Stimulated activated naive B cell treated with anti-CD40 and anti-IgM and Interleukin-4, amounts not matched to agents 10 μg/mL and 1 μg/mL and 100 μg/mL, for 72 hours (primary cell): ENCODE measurements around the gene RPS14.

Source experiments
- ATAC-seq, 2 donors: fragments of 150-1000 bp; cut with Tn5 transposase; replicated peaks; 2 replicates each; pipeline ENCODE4 v1.10.0; 2021; ENCODE audit warnings: moderate library complexity in 1 of 2
- DNase-seq: peaks from one replicate; pipeline ENCODE4 v3.0.0; 2021
- H3K27ac Mint-ChIP-seq: one replicate; pipeline ENCODE4 v1.8.0; 2022; ENCODE audit warnings: mild to moderate bottlenecking, mixed read lengths
- H3K27me3 Mint-ChIP-seq, 2 donors: one replicate each; pipeline ENCODE4 v1.8.0; 2022; ENCODE audit warnings: mixed read lengths in 2 of 2
- H3K36me3 Mint-ChIP-seq, 2 donors: one replicate each; pipeline ENCODE4 v1.8.0; 2022; ENCODE audit warnings: mixed read lengths in 2 of 2, mild to moderate bottlenecking in 1 of 2
- H3K4me1 Mint-ChIP-seq, 2 donors: one replicate each; pipeline ENCODE4 v1.8.0; 2022; ENCODE audit warnings: mixed read lengths in 2 of 2, mild to moderate bottlenecking in 1 of 2
- H3K4me3 Mint-ChIP-seq, 2 donors: one replicate each; pipeline ENCODE4 v1.8.0; 2022; ENCODE audit warnings: mild to moderate bottlenecking in 2 of 2, mixed read lengths in 2 of 2, moderate library complexity in 1 of 2
- H3K9me3 Mint-ChIP-seq, 2 donors: one replicate each; pipeline ENCODE4 v1.8.0; 2022; ENCODE audit warnings: mixed read lengths in 2 of 2, mild to moderate bottlenecking in 1 of 2

RPS14 gene

GRCh38 chr5:150444770-150445169 is 4.8 kb downstream of the RPS14 start:
- Mint-ChIP-seq H3K36me3 (peaks cover 62 to 80% of the 10 kb centered on the region in 2 donors), H3K4me3 (no peak overlapping the region), H3K4me1 (peaks cover 32 to 48% of the 10 kb centered on the region in 2 donors), H3K27me3 (no peaks in the 10 kb centered on the region), H3K9me3 (no peaks in the 10 kb centered on the region), H3K27ac (no peak overlapping the region)
- DNase-seq, result no peak
- no peak for ATAC-seq

GRCh38 chr5:150443242-150444075 is 6.1 kb downstream of the RPS14 start:
- Mint-ChIP-seq H3K36me3 (peaks cover 50 to 67% of the 10 kb centered on the region in 2 donors), H3K4me3 (peak overlapping the region in 1 of 2 donors; percentile 4)
- peak; percentile 30 to 38 for ATAC-seq

GRCh38 chr5:150442699-150443080 is 6.8 kb downstream of the RPS14 start:
- H3K36me3 Mint-ChIP-seq, result peaks cover 43 to 59% of the 10 kb centered on the region in 2 donors
- ATAC-seq, result no peak
- H3K27me3 Mint-ChIP-seq, result no peaks in the 10 kb centered on the region
- DNase-seq, result no peak
- H3K9me3 Mint-ChIP-seq, result no peaks in the 10 kb centered on the region
- peaks cover 22 to 35% of the 10 kb centered on the region in 2 donors for H3K4me1 Mint-ChIP-seq
- peak overlapping the region; percentile 65 for H3K27ac Mint-ChIP-seq
- H3K4me3 Mint-ChIP-seq, result no peak overlapping the region

More at GRCh38 chr5:150443242-150444075, 6.1 kb downstream of the RPS14 start:
- peak overlapping the region; percentile 60 for H3K27ac Mint-ChIP-seq
- no peaks in the 10 kb centered on the region for H3K27me3 Mint-ChIP-seq
- DNase-seq, result no peak
- H3K4me1 Mint-ChIP-seq, result peaks cover 29 to 43% of the 10 kb centered on the region in 2 donors
- no peaks in the 10 kb centered on the region for H3K9me3 Mint-ChIP-seq

- Mint-ChIP-seq H3K27me3 (no peaks in the 10 kb centered on the region), H3K4me3 (no peak overlapping the region), H3K9me3 (no peaks in the 10 kb centered on the region), H3K4me1 (peaks cover 18 to 29% of the 10 kb centered on the region in 2 donors), H3K27ac (peak overlapping the region; percentile 68), H3K36me3 (peaks cover 36 to 53% of the 10 kb centered on the region in 2 donors)
- DNase-seq (no peak), ATAC-seq (peak in 1 of 2 donors; percentile 14)
These were observed 7.5 kb downstream of the RPS14 start for GRCh38 chr5:150441813-150442698.

- Mint-ChIP-seq H3K9me3 (no peaks in the 10 kb centered on the region), H3K4me1 (peaks cover 13 to 27% of the 10 kb centered on the region in 2 donors), H3K27me3 (no peaks in the 10 kb centered on the region), H3K36me3 (peaks cover 28 to 44% of the 10 kb centered on the region in 2 donors), H3K27ac (peak overlapping the region; percentile 68), H3K4me3 (no peak overlapping the region)
- ATAC-seq (no peak), DNase-seq (no peak)
These were observed 8.4 kb downstream of the RPS14 start for GRCh38 chr5:150440948-150441812.

GRCh38 chr5:150438873-150439546 is 10.5 kb downstream of the RPS14 start:
- Mint-ChIP-seq H3K27ac (no peak overlapping the region), H3K4me3 (no peak overlapping the region), H3K36me3 (peaks cover 16 to 27% of the 10 kb centered on the region in 2 donors), H3K27me3 (no peaks in the 10 kb centered on the region), H3K4me1 (peaks cover 13 to 24% of the 10 kb centered on the region in 2 donors), H3K9me3 (no peaks in the 10 kb centered on the region)
- DNase-seq, result no peak
- ATAC-seq, result no peak

GRCh38 chr5:150436141-150436680 is 13.3 kb downstream of the RPS14 start:
- DNase-seq (peak; percentile 88), ATAC-seq (peak; percentile 95)
- H3K4me1 Mint-ChIP-seq, result peaks cover 13 to 33% of the 10 kb centered on the region in 2 donors
- H3K36me3 Mint-ChIP-seq, result peaks cover 4 to 8% of the 10 kb centered on the region in 2 donors
- H3K27me3 Mint-ChIP-seq, result no peaks in the 10 kb centered on the region
- H3K27ac Mint-ChIP-seq, result peak overlapping the region; percentile 96
- H3K9me3 Mint-ChIP-seq, result no peaks in the 10 kb centered on the region
- H3K4me3 Mint-ChIP-seq, result peak overlapping the region; percentile 51 to 76

- Mint-ChIP-seq H3K4me3 (no peak overlapping the region), H3K27ac (peak overlapping the region; percentile 42)
These were observed 15.1 kb downstream of the RPS14 start for GRCh38 chr5:150434464-150434863.

GRCh38 chr5:150431574-150431973 is 18.0 kb downstream of the RPS14 start:
- no peak for DNase-seq
- H3K27me3 Mint-ChIP-seq, result no peaks in the 10 kb centered on the region
- H3K27ac Mint-ChIP-seq, result peak overlapping the region; percentile 48
- ATAC-seq, result no peak
- H3K9me3 Mint-ChIP-seq, result peaks cover 0 to 1% of the 10 kb centered on the region in 2 donors
- H3K4me3 Mint-ChIP-seq, result no peak overlapping the region
- H3K4me1 Mint-ChIP-seq, result peaks cover 46 to 66% of the 10 kb centered on the region in 2 donors
- peaks cover 0 to 3% of the 10 kb centered on the region in 2 donors for H3K36me3 Mint-ChIP-seq

More at GRCh38 chr5:150434464-150434863, 15.1 kb downstream of the RPS14 start:
- H3K36me3 Mint-ChIP-seq, result peaks cover 0 to 3% of the 10 kb centered on the region in 2 donors
- no peak for ATAC-seq
- H3K27me3 Mint-ChIP-seq, result no peaks in the 10 kb centered on the region
- H3K4me1 Mint-ChIP-seq, result peaks cover 27 to 50% of the 10 kb centered on the region in 2 donors
- H3K9me3 Mint-ChIP-seq, result no peaks in the 10 kb centered on the region
- no peak for DNase-seq

- H3K4me3 Mint-ChIP-seq, result no peak overlapping the region
- ATAC-seq, result no peak
- peaks cover 0 to 1% of the 10 kb centered on the region in 2 donors for H3K9me3 Mint-ChIP-seq
- H3K36me3 Mint-ChIP-seq, result peaks cover 0 to 3% of the 10 kb centered on the region in 2 donors
- H3K27ac Mint-ChIP-seq, result peak overlapping the region; percentile 0
- DNase-seq, result no peak
- peaks cover 43 to 60% of the 10 kb centered on the region in 2 donors for H3K4me1 Mint-ChIP-seq
- H3K27me3 Mint-ChIP-seq, result no peaks in the 10 kb centered on the region
These were observed 18.5 kb downstream of the RPS14 start for GRCh38 chr5:150431048-150431447.

- Mint-ChIP-seq H3K4me3 (peak overlapping the region; percentile 67 to 73), H3K36me3 (peaks cover 0 to 3% of the 10 kb centered on the region in 2 donors), H3K4me1 (peaks cover 41 to 60% of the 10 kb centered on the region in 2 donors), H3K27ac (peak overlapping the region; percentile 99), H3K27me3 (no peaks in the 10 kb centered on the region), H3K9me3 (peaks cover 0 to 1% of the 10 kb centered on the region in 2 donors)
- ATAC-seq (peak; percentile 97), DNase-seq (peak; percentile 58)
These were observed 20.1 kb downstream of the RPS14 start for GRCh38 chr5:150429410-150429873.

GRCh38 chr5:150428978-150429377 is 20.6 kb downstream of the RPS14 start:
- H3K4me3 Mint-ChIP-seq, result peak overlapping the region; percentile 52 to 73
- DNase-seq (no peak), ATAC-seq (no peak)
- peaks cover 0 to 1% of the 10 kb centered on the region in 2 donors for H3K9me3 Mint-ChIP-seq
- H3K36me3 Mint-ChIP-seq, result peaks cover 0 to 3% of the 10 kb centered on the region in 2 donors
- no peaks in the 10 kb centered on the region for H3K27me3 Mint-ChIP-seq
- H3K4me1 Mint-ChIP-seq, result peaks cover 41 to 60% of the 10 kb centered on the region in 2 donors
- H3K27ac Mint-ChIP-seq, result peak overlapping the region; percentile 99
